Glomerular endothelial cell (primary cell): ENCODE results near the gene GJB4. TPM values are rescaled to one million over a fixed set of nuclear protein-coding genes. Genes with fewer than 3 reads are reported as not detected.

ENCODE experiments used
- DNase-seq: peaks from one replicate; pipeline ENCODE4 v3.0.0-alpha.2; 2011; ENCODE audit warnings: low read depth, low spot score; ENCODE audit errors: extremely low read depth
- total RNA-seq: library from RNA; depleted of rRNA; stranded (reverse); fragments of >200 nt; gene quantifications from 2 replicates; pipeline ENCODE4 v1.2.3, GENCODE V29; 2015

GJB4 gene
- total RNA-seq, 1 donor from 2014 or later = not detected

DNA sequence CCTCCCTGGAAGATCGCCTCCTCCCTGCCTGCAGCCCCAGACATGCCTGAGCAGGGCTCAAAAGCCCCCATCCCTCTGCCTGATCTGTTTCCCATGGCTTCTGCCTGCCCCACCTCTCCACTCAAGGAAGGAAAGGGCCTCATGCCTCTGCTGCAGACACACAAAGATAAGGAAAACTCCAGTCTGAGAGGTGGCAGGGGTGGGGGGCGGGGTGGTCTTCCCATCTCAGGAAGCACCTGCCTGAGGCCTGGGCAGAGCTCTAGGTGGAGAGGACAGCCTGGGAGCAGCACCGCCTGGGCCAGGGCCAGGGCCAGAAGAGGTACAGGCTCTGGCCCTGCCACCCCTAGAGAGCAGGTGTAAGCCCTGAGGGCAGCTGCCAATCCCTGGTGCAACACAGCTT lies 17.4 kb downstream of the GJB4 start:
- DNase-seq = no peak

DNA sequence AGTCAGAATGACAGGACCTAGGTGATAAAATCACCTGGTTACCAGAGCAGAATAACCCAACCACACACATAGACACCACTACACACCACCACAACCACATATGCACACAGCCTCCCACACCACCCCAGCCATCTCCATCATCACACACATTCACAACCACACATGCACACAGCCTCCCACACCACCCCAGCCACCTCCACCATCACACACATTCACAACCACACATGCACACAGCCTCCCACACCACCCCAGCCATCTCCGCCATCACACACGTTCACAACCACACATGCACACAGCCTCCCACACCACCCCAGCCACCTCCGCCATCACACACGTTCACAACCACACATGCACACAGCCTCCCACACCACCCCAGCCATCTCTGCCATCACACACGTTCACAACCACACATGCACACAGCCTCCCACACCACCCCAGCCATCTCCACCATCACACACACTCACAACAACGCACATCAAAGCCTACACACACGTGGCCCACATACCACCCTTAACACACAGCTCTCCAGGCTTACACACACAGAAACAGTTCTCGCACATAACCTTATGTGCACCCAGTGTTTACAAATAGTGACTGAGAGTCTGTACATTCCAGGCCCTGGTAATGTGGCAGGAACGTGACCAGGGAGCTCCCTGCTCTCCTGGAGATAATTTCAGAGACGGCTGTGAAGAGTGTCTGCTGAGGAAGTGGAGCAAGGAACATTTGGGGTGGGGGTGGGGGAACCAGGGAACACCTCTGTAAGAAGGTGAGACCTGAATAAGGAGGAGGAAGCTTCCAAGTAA lies 18.2 kb downstream of the GJB4 start:
- DNase-seq = no peak

DNA sequence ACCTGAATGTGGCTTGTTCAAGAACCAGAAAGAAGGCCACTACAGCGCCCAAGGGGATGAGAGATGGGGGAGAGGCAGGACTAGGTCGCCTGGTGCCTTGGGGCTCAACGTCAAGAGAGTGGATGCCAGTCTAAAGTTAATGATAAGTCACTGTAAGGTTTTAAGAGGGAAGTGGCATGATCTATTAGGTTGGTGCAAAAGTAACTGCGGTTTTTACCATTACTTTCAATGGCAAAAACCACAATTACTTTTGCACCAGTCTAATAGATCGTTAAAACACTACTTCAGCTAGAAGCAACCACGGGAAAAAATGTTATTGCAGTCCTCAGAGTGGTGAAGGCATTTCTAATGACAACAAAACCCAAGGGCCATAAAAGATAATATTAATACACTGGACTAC lies 18.8 kb downstream of the GJB4 start:
- DNase-seq = no peak

DNA sequence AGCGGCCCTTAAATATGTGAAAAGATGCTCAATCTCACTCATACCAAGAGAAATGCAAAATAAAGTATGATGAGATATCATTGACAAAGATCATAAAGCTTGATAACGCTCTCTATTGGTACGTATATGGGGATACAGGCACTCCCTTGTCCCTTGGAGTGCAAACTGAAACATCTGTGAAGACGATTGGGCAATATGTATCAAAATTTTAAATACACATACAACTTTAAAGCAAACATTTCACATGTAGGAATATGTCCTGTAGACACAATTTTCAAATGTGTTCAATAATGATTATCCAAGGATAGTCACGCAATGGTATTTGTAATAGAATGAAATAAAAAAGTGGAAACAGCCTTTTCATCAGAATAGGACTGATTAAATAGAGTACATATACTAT lies 19.5 kb downstream of the GJB4 start:
- no peak for DNase-seq

DNA sequence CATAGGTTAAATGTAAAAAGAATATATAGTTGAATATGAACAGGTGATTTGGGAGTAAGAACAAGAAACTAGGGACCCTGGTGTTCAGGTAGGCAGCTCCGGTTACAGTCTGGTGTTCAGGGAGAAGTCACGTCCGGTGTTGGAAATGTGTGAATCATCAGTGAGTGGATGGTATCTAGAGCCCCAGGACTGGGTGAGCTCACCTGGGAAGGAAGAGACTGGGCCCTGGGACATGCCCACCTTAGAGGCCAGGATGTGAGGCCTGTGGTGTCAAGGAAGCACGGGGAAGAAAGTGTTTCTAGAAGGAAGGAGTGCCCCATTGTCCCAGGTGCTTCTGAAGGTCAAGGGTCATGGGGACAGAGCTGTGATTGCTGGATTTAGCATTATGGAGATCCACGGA lies 20.0 kb downstream of the GJB4 start:
- DNase-seq = no peak

DNA sequence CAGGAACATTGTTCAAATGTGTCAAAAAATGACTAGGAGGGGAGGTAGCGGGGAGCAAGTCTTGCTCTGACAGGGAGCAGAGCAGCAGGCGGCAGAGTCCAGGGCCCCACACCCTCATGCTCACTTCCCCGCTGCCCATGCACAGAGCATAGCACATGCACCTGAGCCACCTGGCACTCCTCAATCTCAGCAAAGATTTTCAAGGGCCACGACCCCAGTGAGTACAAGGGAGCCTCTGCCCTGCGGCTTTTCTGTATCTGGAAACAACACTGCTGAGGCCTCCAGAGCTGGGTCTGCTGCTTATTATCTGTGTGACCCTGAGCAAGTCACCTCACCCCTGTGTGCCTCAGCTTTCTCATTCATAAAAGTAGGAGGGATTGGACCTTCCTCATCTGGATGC lies 20.4 kb downstream of the GJB4 start:
- DNase-seq = no peak

DNA sequence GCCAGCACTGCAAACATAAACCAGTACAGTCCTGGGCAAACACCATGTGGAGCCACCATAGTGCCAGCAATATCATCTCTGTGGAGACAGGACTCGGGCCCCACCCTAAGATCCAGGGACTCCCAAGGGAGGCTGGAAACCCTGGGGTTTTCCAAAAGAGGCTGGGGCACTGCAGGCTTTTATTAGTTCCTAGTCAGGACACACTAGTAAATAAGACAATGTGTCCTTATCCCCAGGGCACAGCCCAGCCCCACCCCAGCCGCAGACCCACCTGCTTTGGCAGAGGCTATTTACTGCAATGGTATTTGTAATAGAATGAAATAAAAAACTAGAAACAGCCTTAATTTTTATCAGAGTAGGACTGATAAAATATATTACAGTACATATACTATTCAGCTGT lies 21.0 kb downstream of the GJB4 start:
- DNase-seq = no peak

DNA sequence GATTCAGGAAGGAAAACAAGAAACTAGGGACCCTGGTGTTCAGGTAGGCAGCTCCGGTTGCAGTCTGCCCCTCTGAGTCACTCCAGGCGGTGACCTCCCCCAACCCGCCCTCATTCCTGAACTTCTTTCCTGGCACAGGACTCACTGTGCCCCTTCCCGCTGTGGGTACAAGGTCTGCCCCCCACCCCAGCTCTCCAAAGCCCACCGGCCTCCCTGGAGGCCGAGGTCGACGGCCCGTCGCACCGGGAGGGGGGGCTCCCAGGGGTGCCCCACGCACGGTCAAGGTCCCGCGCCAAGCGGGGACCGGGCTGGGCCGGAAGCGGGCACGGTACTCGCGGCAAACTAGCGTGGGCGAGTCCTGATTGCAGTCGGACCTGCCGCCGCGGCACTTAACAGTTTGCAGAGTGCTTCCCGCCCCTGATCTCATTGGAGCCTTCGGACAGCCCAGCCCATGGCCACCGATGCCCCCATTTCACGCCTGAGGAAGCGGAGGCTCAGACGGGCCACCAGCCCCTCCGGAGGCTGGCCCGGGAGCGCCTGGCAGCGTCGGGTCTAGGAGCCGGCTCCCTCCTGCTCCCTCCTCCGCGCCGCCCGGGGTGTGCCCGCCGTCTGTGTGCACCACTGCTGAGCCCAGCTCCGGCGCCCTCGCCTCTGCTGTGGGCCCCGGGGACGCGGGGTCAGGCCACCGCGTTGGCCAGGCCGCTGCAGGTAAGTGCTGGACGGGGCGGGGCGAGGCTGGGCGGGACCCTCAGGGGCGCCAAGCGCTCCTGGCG lies 21.7 kb downstream of the GJB4 start, which contains the start of gene GJB3:
Gene GJB3 (plus strand): TSS at position 144 of the 773 bp plus-strand sequence. CDS start 3,549 bp downstream, outside the sequence.
- no peak for DNase-seq

DNA sequence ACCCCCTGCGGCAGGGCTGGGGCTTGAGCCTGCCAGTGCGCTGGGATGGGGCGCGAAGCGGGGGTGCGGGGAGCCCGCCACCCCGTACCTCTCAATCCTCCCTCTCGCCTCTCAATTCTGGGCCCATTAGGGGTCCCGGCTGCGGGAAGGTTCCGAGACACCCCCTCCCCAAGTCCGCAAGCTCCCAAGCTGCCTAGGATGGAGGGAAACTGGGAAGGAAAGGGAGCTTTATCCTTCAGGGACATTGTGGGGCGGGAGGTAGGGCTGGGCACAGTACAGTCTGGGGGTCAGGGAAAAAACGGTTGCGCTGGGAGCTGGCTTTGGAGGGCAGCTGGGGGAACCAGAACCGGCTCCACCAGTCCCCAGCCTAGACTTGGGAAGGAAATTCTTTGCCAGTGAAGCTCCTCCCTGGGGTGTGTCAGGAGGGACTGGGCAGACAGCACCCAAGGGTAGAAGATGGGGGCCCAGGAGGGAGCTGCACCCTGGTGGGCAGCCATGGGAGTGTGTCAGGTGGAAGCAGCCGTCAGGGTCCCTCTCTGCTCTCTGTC lies 22.4 kb downstream of the GJB4 start:
- DNase-seq = no peak

DNA sequence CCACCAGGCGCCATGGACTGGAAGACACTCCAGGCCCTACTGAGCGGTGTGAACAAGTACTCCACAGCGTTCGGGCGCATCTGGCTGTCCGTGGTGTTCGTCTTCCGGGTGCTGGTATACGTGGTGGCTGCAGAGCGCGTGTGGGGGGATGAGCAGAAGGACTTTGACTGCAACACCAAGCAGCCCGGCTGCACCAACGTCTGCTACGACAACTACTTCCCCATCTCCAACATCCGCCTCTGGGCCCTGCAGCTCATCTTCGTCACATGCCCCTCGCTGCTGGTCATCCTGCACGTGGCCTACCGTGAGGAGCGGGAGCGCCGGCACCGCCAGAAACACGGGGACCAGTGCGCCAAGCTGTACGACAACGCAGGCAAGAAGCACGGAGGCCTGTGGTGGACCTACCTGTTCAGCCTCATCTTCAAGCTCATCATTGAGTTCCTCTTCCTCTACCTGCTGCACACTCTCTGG lies 25.2 kb downstream of the GJB4 start:
- no peak for DNase-seq

DNA sequence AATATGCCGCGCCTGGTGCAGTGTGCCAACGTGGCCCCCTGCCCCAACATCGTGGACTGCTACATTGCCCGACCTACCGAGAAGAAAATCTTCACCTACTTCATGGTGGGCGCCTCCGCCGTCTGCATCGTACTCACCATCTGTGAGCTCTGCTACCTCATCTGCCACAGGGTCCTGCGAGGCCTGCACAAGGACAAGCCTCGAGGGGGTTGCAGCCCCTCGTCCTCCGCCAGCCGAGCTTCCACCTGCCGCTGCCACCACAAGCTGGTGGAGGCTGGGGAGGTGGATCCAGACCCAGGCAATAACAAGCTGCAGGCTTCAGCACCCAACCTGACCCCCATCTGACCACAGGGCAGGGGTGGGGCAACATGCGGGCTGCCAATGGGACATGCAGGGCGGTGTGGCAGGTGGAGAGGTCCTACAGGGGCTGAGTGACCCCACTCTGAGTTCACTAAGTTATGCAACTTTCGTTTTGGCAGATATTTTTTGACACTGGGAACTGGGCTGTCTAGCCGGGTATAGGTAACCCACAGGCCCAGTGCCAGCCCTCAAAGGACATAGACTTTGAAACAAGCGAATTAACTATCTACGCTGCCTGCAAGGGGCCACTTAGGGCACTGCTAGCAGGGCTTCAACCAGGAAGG lies 25.8 kb downstream of the GJB4 start:
- no peak for DNase-seq

DNA sequence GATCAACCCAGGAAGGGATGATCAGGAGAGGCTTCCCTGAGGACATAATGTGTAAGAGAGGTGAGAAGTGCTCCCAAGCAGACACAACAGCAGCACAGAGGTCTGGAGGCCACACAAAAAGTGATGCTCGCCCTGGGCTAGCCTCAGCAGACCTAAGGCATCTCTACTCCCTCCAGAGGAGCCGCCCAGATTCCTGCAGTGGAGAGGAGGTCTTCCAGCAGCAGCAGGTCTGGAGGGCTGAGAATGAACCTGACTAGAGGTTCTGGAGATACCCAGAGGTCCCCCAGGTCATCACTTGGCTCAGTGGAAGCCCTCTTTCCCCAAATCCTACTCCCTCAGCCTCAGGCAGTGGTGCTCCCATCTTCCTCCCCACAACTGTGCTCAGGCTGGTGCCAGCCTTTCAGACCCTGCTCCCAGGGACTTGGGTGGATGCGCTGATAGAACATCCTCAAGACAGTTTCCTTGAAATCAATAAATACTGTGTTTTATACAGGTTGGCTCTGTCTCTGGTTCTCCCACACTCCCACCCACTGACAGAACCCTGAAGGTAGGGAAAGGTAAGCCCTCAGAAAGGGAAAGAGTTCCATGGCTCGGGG lies 26.4 kb downstream of the GJB4 start:
- no peak for DNase-seq

DNA sequence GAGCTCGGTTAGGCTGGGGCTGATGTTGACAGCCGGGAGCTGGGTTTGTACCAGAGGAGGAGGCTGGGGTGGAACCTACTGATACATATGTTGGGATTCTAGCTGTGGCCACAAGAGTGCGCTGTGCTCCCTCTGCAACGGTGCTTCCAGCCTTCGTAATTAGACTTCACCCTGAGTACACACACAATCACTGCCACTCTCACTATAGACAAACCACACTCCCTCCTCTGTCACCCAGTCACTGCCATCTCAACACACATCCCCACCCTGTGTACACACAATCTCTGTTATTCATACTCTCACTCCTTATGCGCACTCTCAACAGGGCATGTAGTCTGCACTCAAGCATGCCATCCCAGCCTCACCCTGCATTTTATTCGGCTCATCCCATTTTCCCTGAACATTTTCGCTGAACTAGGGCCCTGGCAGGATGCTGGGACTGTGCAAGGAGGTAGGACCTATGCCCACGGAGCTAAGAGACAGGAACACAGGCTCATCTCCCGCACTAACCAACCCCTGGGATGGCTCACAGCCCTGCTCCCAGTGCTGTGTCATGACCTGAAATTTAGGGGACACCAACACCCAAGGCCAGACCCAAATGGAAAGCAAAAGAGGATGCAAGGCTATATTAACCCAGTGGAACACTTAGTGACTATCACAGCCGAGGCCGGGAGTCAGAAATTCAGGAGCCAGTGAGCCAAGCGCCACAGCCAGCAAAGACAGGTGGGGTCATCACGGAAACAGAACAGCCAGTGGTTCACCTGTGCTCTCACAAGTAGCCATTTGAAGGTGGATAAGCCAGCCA lies 27.2 kb downstream of the GJB4 start:
- peak; percentile 37 for DNase-seq

DNA sequence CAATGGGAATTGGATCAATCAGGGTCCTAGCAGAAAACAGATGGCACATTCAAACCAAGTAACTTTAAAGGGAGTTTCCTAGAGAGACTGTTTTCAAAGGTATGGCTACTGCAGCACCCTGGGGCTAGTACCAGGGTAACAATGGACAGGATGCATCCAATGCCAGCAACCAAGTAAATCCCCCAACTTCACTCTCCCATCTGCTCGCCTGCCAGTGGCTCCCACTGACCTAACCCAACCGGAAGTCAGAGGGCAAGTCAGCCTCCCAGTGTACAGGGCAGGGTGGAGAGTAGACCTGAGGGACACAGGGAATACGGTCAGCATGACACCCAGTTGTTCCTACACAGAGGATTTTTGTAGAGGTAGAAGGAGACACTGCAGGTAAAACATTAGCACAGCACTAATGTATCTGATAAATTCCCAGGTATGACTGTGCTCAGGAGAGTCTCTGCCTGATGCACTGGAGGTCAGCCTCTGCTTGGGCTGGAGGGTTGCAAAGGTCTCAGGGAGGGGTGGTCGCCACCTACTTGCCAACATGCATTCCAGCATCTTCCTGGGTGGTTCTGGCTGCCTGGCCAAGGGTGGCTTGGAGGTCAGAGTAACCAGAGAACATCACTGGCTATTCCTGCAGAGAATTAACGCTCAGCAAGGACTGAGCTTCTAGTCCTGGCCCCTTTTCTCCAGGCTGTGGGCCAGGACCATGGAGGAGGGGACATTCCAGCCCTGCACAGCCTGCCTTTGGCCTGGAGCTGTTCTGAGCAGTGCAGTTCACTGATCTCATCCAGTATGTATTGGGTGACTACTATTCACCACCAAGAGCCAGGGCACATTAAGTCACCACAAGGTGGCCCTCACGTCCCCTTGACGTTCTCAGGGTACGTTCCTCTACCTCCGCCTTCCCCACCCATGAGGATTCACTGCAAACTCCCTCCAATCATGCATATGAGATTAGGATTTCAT lies 28.2 kb downstream of the GJB4 start:
- no peak for DNase-seq

DNA sequence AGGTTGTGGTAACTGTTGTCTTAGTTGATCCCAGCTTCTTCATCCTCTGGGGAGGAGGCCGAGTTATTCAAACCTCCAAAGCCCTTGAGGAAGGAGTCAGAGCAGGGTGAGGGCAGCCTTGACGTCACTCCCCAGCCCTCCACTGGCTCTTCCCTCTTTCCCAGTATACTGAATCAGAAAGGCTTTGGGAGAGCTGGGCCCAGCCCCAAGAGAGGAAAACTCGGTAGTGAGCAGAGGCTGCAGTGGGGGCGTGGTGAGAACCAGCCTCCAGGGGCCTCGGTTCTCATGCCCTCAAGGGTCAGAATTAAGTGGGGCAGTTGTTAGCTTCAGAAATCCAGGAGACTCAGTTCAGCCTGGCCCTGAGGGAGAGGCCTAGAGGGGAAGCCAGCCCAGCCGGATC lies 31.4 kb downstream of the GJB4 start:
- DNase-seq = no peak

DNA sequence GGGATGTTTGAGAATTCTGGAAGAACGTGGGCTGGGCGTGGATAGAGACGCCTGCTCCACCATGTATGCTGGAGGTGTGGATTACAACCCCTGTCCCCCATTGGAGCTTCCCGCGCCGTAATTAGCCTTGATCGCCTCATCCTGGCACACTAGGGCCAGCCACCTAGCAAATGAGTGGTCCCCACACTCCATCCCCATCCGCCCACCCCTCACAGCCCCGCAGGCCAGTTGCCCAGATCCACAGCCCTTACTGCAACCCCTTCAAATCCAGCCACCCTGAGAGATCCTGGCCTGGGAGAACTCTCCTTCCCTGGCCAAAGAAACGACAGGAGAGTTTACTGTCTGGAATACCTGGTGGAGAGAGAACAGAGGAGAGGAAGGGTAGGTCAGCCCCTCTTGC lies 32.9 kb downstream of the GJB4 start:
- no peak for DNase-seq

DNA sequence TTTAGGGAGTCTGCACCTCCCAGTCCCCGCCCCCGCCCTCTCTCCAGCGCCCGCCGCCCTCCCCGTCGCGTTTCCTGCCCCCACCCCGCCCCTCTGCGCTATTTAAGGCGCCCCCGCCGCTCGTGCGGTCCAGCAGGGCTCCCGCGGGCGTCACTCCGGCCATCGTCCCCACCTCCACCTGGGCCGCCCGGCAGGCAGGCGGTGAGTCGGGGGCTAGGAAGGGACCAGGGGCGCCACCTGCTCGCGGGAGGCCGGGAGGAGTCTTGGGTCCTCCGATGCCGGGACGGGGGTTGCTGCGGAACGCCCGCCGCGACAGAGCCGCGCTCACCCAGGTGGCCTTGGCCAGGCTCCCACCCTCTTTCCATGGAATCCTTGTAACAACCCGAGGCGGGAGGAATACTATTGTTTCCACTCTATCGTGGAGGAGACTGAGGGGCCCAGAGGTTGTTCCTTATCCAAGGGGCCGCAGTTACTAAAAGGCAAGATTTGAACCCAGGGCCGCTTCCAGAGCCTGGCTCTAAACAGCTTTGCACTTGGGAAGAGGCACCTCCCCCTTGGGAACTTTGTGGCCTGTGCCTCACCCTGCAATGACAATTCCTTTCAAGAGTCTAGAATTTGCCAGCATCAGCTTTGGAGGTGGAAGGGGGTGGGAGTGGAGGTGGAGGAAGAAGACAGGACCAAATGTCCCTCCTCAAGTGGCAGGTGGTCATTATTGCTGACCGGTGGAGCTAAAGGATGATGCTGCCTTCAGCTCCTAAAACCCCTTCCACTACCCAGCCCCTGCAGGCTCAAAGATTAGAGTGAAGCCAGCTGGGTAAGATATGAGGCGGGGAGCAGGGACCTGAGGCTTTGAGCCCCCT lies 33.6 kb downstream of the GJB4 start, which contains the start of gene GJA4:
Gene GJA4 (plus strand): TSS at position 132 of the 860 bp plus-strand sequence. CDS start 1,215 bp downstream, outside the sequence.
- DNase-seq = no peak
